ENCODE data around the gene MLEC.

MLEC gene

DNA sequence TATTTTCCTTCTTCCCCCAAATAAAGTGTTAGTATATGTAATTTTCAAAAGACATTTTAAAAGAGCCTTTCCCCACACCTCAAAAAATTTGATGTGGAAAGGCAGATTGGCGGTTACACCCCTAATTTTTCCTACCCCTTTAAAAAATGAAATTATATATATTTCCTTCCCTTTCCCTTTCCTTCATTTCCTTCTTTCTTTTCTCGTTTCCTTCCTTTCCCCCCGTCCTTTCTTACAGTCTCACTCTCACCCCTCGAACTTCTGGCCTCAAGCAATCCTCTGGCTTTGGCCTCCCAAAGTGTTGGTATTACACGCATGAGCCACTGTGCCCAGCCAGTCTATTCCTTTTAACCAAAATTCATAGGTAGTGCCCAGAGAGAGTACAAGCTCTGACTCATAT, 19.1 kb downstream of the MLEC start:
- no peak overlapping the region for H3K4ac ChIP-seq (ENCODE audit: low read depth, low read length)
- no peak overlapping the region for H2BK5ac ChIP-seq (ENCODE audit: low read depth, low read length, poor library complexity)
- peaks cover 10% of the 10 kb centered on the region for H3K79me1 ChIP-seq (ENCODE audit: low read length)
- no peak for DNase-seq
- H2AK5ac ChIP-seq (ENCODE audit: low read length) = no peak overlapping the region
- H2BK12ac ChIP-seq (ENCODE audit: low read length) = no peak overlapping the region
- no peak overlapping the region for H3K27ac ChIP-seq (ENCODE audit: low read depth, low read length)
- no peak overlapping the region for H4K91ac ChIP-seq (ENCODE audit: low read depth, low read length)
- 100% methylated on average over 3 of the region's 5 CpGs for WGBS (ENCODE audit: extremely low coverage, insufficient coverage, insufficient read length)
- H2BK120ac ChIP-seq (ENCODE audit: insufficient read depth, low read length, poor library complexity) = no peak overlapping the region
- H3K9me3 ChIP-seq (ENCODE audit: insufficient read depth, low read depth, low read length) = no peaks in the 10 kb centered on the region
- no peak overlapping the region for H3K4me3 ChIP-seq (ENCODE audit: low read depth, low read length)
- no peak overlapping the region for H3K4me2 ChIP-seq (ENCODE audit: low read length)
- peaks cover 4 to 6% of the 10 kb centered on the region in 2 experiments for H3K4me1 ChIP-seq (ENCODE audit: control insufficient read depth in 1 of 2, insufficient read depth in 2 of 2, low read length in 2 of 2)
- H2AFZ ChIP-seq (ENCODE audit: insufficient read depth, low read length, poor library complexity) = no peak overlapping the region
- H3K36me3 ChIP-seq (ENCODE audit: control insufficient read depth in 1 of 2, insufficient read depth in 2 of 2, low read length in 2 of 2) = peaks cover 14 to 23% of the 10 kb centered on the region in 2 experiments
- no peaks in the 10 kb centered on the region for H3K27me3 ChIP-seq (ENCODE audit: insufficient read depth, low read length)
- no peak overlapping the region for H3K9ac ChIP-seq (ENCODE audit: low read length)
- H3K18ac ChIP-seq (ENCODE audit: low read length) = no peak overlapping the region
- H3K14ac ChIP-seq (ENCODE audit: low read length) = no peak overlapping the region
- no peak overlapping the region for H3K23ac ChIP-seq (ENCODE audit: low read length)
- no peak overlapping the region for H4K12ac ChIP-seq (ENCODE audit: low read depth, low read length)
- peaks cover 8% of the 10 kb centered on the region for H3K79me2 ChIP-seq (ENCODE audit: control insufficient read depth, insufficient read depth, low read length, poor library complexity)
- H4K8ac ChIP-seq (ENCODE audit: low read depth, low read length) = no peak overlapping the region

DNA sequence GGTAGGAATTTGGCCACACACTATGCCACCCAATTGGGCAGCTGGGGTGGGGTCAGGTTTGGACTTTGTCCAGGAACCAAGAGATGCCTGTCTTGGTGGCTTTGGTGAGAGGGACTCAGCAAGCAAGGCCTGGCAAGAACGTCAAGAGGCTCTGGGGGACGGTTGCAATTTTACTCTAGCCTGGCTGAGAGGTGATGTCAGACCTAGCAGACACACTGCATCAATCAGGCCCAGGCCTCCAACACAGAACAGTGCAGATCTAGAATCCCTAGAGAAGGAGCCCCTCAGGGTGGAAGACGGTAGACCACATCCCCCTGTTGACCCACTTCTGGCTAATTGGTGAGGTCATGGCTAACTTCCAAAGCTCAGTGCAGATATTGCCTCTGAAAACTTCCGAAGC, 21.7 kb downstream of the MLEC start:
- Histone ChIP-seq H3K79me1 (ENCODE audit: low read length) (peaks cover 10% of the 10 kb centered on the region), H3K4me3 (ENCODE audit: low read depth, low read length) (no peak overlapping the region), H3K27me3 (ENCODE audit: insufficient read depth, low read length) (no peaks in the 10 kb centered on the region), H3K4ac (ENCODE audit: low read depth, low read length) (no peak overlapping the region), H3K79me2 (ENCODE audit: control insufficient read depth, insufficient read depth, low read length, poor library complexity) (peaks cover 8% of the 10 kb centered on the region), H3K36me3 (ENCODE audit: control insufficient read depth in 1 of 2, insufficient read depth in 2 of 2, low read length in 2 of 2) (peaks cover 6 to 8% of the 10 kb centered on the region in 2 experiments), H3K4me2 (ENCODE audit: low read length) (no peak overlapping the region), H4K8ac (ENCODE audit: low read depth, low read length) (no peak overlapping the region), H3K23ac (ENCODE audit: low read length) (no peak overlapping the region), H2BK12ac (ENCODE audit: low read length) (no peak overlapping the region), H3K4me1 (ENCODE audit: control insufficient read depth in 1 of 2, insufficient read depth in 2 of 2, low read length in 2 of 2) (peaks cover 8 to 9% of the 10 kb centered on the region in 2 experiments), H2AFZ (ENCODE audit: insufficient read depth, low read length, poor library complexity) (no peak overlapping the region), H3K9me3 (ENCODE audit: insufficient read depth, low read depth, low read length) (no peaks in the 10 kb centered on the region), H3K27ac (ENCODE audit: low read depth, low read length) (no peak overlapping the region), H4K12ac (ENCODE audit: low read depth, low read length) (no peak overlapping the region), H3K9ac (ENCODE audit: low read length) (no peak overlapping the region), H3K14ac (ENCODE audit: low read length) (no peak overlapping the region), H2AK5ac (ENCODE audit: low read length) (no peak overlapping the region), H2BK120ac (ENCODE audit: insufficient read depth, low read length, poor library complexity) (no peak overlapping the region), H2BK5ac (ENCODE audit: low read depth, low read length, poor library complexity) (no peak overlapping the region), H3K18ac (ENCODE audit: low read length) (no peak overlapping the region), H4K91ac (ENCODE audit: low read depth, low read length) (no peak overlapping the region)
- WGBS (ENCODE audit: extremely low coverage, insufficient coverage, insufficient read length) = no CpG with 5 or more reads among the region's 4 CpGs
- no peak for DNase-seq

DNA sequence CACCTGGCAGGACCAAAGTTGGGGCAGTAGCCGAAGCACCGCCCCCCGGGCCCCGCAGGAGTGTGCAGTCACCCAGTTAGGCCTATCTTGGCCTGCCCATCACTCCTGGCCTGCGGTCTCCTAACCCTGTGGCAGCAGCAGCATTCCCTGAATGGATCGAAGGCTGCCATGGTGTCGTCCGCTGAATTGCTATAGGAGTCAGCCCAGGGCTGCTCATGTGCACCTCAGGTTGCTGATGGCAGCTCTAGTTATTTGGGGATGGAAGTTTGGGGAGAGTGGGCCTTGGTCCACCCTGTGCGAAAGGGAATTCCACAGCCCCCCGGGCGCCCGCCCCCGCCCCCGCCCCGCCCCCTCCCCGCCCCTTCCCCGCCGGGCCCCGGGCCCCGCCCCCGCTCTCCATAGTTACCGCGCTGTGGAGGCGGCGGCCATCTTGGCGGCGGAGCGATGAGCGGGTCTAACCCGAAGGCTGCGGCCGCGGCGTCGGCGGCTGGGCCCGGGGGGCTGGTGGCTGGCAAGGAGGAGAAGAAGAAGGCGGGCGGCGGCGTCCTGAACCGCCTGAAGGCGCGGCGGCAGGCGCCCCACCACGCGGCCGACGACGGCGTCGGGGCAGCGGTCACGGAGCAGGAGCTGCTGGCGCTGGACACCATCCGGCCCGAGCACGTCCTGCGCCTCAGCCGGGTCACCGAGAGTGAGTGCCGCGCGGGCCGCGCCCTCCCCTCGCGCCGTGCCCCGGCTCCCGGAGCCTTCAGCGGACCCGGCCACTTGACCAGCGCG, 23.3 kb downstream of the MLEC start, which contains the start of gene UNC119B:
TSS of gene UNC119B (plus strand) at position 428 of the 774 bp plus-strand sequence. CDS start at position 445, 17 bp downstream.
- peak within 1 kb of the TSS; percentile 93 for H3K9ac ChIP-seq (ENCODE audit: low read length)
- peak; percentile 42 to 65 for DNase-seq
- no peak within 1 kb of the TSS for H2AK5ac ChIP-seq (ENCODE audit: low read length)
- peak within 1 kb of the TSS; percentile 89 for H2BK120ac ChIP-seq (ENCODE audit: insufficient read depth, low read length, poor library complexity)
- H3K4me1 ChIP-seq (ENCODE audit: control insufficient read depth in 1 of 2, insufficient read depth in 2 of 2, low read length in 2 of 2) = peaks cover 8 to 9% of the 10 kb centered on the region in 2 experiments
- peak within 1 kb of the TSS; percentile 98 for H3K14ac ChIP-seq (ENCODE audit: low read length)
- H3K27me3 ChIP-seq (ENCODE audit: insufficient read depth, low read length) = no peaks in the 10 kb centered on the region
- peaks cover 10% of the 10 kb centered on the region for H3K79me1 ChIP-seq (ENCODE audit: low read length)
- peak within 1 kb of the TSS; percentile 87 for H3K4me3 ChIP-seq (ENCODE audit: low read depth, low read length)
- H4K12ac ChIP-seq (ENCODE audit: low read depth, low read length) = peak within 1 kb of the TSS; percentile 90
- H3K36me3 ChIP-seq (ENCODE audit: control insufficient read depth in 1 of 2, insufficient read depth in 2 of 2, low read length in 2 of 2) = peaks cover 14 to 15% of the 10 kb centered on the region in 2 experiments
- H4K8ac ChIP-seq (ENCODE audit: low read depth, low read length) = peak within 1 kb of the TSS; percentile 98
- H3K27ac ChIP-seq (ENCODE audit: low read depth, low read length) = peak within 1 kb of the TSS; percentile 52
- H3K4me2 ChIP-seq (ENCODE audit: low read length) = peak within 1 kb of the TSS; percentile 91
- H2AFZ ChIP-seq (ENCODE audit: insufficient read depth, low read length, poor library complexity) = peak within 1 kb of the TSS; percentile 94
- H3K18ac ChIP-seq (ENCODE audit: low read length) = peak within 1 kb of the TSS; percentile 97
- peak within 1 kb of the TSS; percentile 79 for H2BK5ac ChIP-seq (ENCODE audit: low read depth, low read length, poor library complexity)
- no CpG with 5 or more reads among the region's 76 CpGs for WGBS (ENCODE audit: extremely low coverage, insufficient coverage, insufficient read length)
- H3K4ac ChIP-seq (ENCODE audit: low read depth, low read length) = peak within 1 kb of the TSS; percentile 85
- H3K79me2 ChIP-seq (ENCODE audit: control insufficient read depth, insufficient read depth, low read length, poor library complexity) = peaks cover 8% of the 10 kb centered on the region
- no peak within 1 kb of the TSS for H2BK12ac ChIP-seq (ENCODE audit: low read length)
- H4K91ac ChIP-seq (ENCODE audit: low read depth, low read length) = peak within 1 kb of the TSS; percentile 92
- H3K9me3 ChIP-seq (ENCODE audit: insufficient read depth, low read depth, low read length) = no peaks in the 10 kb centered on the region
- H3K23ac ChIP-seq (ENCODE audit: low read length) = no peak within 1 kb of the TSS

DNA sequence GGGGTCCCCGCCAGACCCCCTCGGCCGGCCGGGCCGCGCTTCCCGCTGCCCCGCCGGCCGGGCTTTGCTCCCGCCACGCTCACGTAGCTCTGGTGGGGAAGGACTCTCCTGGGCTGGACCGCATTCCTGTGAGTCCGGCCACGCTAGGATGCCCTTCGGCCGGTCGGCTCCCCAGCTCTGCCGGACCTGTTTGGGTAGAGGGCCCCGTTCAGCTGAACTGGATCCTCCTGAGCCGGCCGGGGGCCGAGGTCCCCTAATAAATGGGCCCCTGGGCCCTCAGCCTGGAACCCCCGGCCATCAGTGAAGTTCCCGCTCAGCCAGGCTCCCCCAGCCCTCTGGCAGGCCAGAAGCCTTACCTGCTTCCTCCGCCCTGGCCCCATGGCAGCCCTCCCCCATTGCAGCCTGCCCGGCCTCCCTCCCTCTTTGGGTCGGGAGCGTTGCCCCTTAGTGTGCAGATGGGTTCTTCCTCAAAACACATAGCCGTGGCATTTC, 23.9 kb downstream of the MLEC start:
- peak overlapping the region; percentile 93 for H3K9ac ChIP-seq (ENCODE audit: low read length)
- H3K4me1 ChIP-seq (ENCODE audit: control insufficient read depth in 1 of 2, insufficient read depth in 2 of 2, low read length in 2 of 2) = peaks cover 8 to 9% of the 10 kb centered on the region in 2 experiments
- peaks cover 10% of the 10 kb centered on the region for H3K79me1 ChIP-seq (ENCODE audit: low read length)
- H2BK12ac ChIP-seq (ENCODE audit: low read length) = no peak overlapping the region
- H3K36me3 ChIP-seq (ENCODE audit: control insufficient read depth in 1 of 2, insufficient read depth in 2 of 2, low read length in 2 of 2) = peaks cover 15% of the 10 kb centered on the region in 2 experiments
- H3K79me2 ChIP-seq (ENCODE audit: control insufficient read depth, insufficient read depth, low read length, poor library complexity) = peaks cover 8% of the 10 kb centered on the region
- peak overlapping the region; percentile 97 for H3K18ac ChIP-seq (ENCODE audit: low read length)
- peak overlapping the region; percentile 98 for H4K8ac ChIP-seq (ENCODE audit: low read depth, low read length)
- DNase-seq = peak; percentile 22 to 52
- H3K4me3 ChIP-seq (ENCODE audit: low read depth, low read length) = peak overlapping the region; percentile 87
- no peak overlapping the region for H2AK5ac ChIP-seq (ENCODE audit: low read length)
- H2BK120ac ChIP-seq (ENCODE audit: insufficient read depth, low read length, poor library complexity) = peak overlapping the region; percentile 89
- no peak overlapping the region for H3K23ac ChIP-seq (ENCODE audit: low read length)
- no CpG with 5 or more reads among the region's 31 CpGs for WGBS (ENCODE audit: extremely low coverage, insufficient coverage, insufficient read length)
- peak overlapping the region; percentile 92 for H4K91ac ChIP-seq (ENCODE audit: low read depth, low read length)
- peak overlapping the region; percentile 79 for H2BK5ac ChIP-seq (ENCODE audit: low read depth, low read length, poor library complexity)
- no peaks in the 10 kb centered on the region for H3K9me3 ChIP-seq (ENCODE audit: insufficient read depth, low read depth, low read length)
- peak overlapping the region; percentile 87 for H2AFZ ChIP-seq (ENCODE audit: insufficient read depth, low read length, poor library complexity)
- peak overlapping the region; percentile 52 for H3K27ac ChIP-seq (ENCODE audit: low read depth, low read length)
- H3K14ac ChIP-seq (ENCODE audit: low read length) = peak overlapping the region; percentile 98
- peak overlapping the region; percentile 90 for H4K12ac ChIP-seq (ENCODE audit: low read depth, low read length)
- H3K4ac ChIP-seq (ENCODE audit: low read depth, low read length) = peak overlapping the region; percentile 85
- H3K27me3 ChIP-seq (ENCODE audit: insufficient read depth, low read length) = no peaks in the 10 kb centered on the region
- peak overlapping the region; percentile 91 for H3K4me2 ChIP-seq (ENCODE audit: low read length)
